Measurements from ENCODE around the gene MYH16.
"Not testable (repeated sequence)": the region's sequence is repeated elsewhere in the genome, so short reads cannot be mapped to it uniquely, and the experiment has no call there.

MYH16 gene

GRCh38 chr7:99260395-99260794 lies 12.2 kb upstream of the MYH16 start:
- DNase-seq, result no peak

- DNase-seq, result no peak
Measured at GRCh38 chr7:99261646-99262045, 11.0 kb upstream of the MYH16 start.

- no peak for DNase-seq
Measured at GRCh38 chr7:99265848-99266480, 6.7 kb upstream of the MYH16 start.

- DNase-seq, result no peak
Measured at GRCh38 chr7:99267481-99267840, 5.2 kb upstream of the MYH16 start.

GRCh38 chr7:99267841-99268576 lies 4.6 kb upstream of the MYH16 start:
- DNase-seq, result no peak

GRCh38 chr7:99268577-99268908 lies 4.1 kb upstream of the MYH16 start:
- DNase-seq, result no peak

GRCh38 chr7:99270702-99271101 lies 1.9 kb upstream of the MYH16 start:
- DNase-seq, result no peak

- not testable (repeated sequence) for DNase-seq
Measured at GRCh38 chr7:99273561-99273960, 922 bp downstream of the MYH16 start.

- not testable (repeated sequence) for DNase-seq
Measured at GRCh38 chr7:99274908-99275307, 2.3 kb downstream of the MYH16 start.

- no peak for DNase-seq
Measured at GRCh38 chr7:99275496-99275895, 2.9 kb downstream of the MYH16 start.

GRCh38 chr7:99278180-99278579 lies 5.5 kb downstream of the MYH16 start:
- no peak for DNase-seq

- DNase-seq, result not testable (repeated sequence)
Measured at GRCh38 chr7:99284165-99284564, 11.5 kb downstream of the MYH16 start.

- DNase-seq, result no peak
Measured at GRCh38 chr7:99287779-99288534, 15.3 kb downstream of the MYH16 start.

- no peak for DNase-seq
Measured at GRCh38 chr7:99289185-99289584, 16.5 kb downstream of the MYH16 start.

GRCh38 chr7:99290148-99290547 lies 17.5 kb downstream of the MYH16 start:
- not testable (repeated sequence) for DNase-seq

- DNase-seq, result no peak
Measured at GRCh38 chr7:99290980-99291607, 18.5 kb downstream of the MYH16 start.

GRCh38 chr7:99292127-99292526 lies 19.5 kb downstream of the MYH16 start:
- DNase-seq, result no peak

- DNase-seq, result no peak
Measured at GRCh38 chr7:99293167-99293566, 20.5 kb downstream of the MYH16 start.

- no peak for DNase-seq
Measured at GRCh38 chr7:99293650-99294049, 21.0 kb downstream of the MYH16 start.

GRCh38 chr7:99296471-99296870 lies 23.8 kb downstream of the MYH16 start:
- DNase-seq, result no peak

GRCh38 chr7:99301496-99301895 lies 28.9 kb downstream of the MYH16 start:
- no peak for DNase-seq

GRCh38 chr7:99305473-99306260 lies 33.0 kb downstream of the MYH16 start:
- DNase-seq, result no peak
